ENCODE results near the gene CARD16. TPM values are rescaled to one million over a fixed set of nuclear protein-coding genes. Genes with fewer than 3 reads are reported as not detected.

CARD16 gene
- total RNA-seq, 1 experiment from 2014 or later, result 8.8 TPM

GRCh38 chr11:105022527-105022926, 22.6 kb downstream of the CARD16 start:
- Mint-ChIP-seq H3K36me3 (ENCODE audit: insufficient read depth, unreplicated experiment) (no peaks in the 10 kb centered on the region), H3K9me3 (ENCODE audit: low read depth, unreplicated experiment) (no peaks in the 10 kb centered on the region), H3K4me1 (ENCODE audit: low read depth, unreplicated experiment) (no peaks in the 10 kb centered on the region), H3K4me3 (ENCODE audit: low read depth, unreplicated experiment) (no peak overlapping the region), H3K27me3 (ENCODE audit: unreplicated experiment) (no peaks in the 10 kb centered on the region), H3K27ac (ENCODE audit: unreplicated experiment) (no peak overlapping the region)
- intact Hi-C loops (cut with micrococcal nuclease; ENCODE audit: unreplicated experiment), result no loop called here
- no peak for DNase-seq
- no peak for TF ChIP-seq CTCF (IDR thresholded peaks at IDR 0.05; ENCODE audit: unreplicated experiment)
- no TSS peak for BruUV-seq (replicated peaks)
- CTCF ChIA-PET, result no interaction called here

GRCh38 chr11:105007463-105007862, 37.7 kb downstream of the CARD16 start:
- Mint-ChIP-seq H3K27ac (ENCODE audit: unreplicated experiment) (no peak overlapping the region), H3K4me1 (ENCODE audit: low read depth, unreplicated experiment) (no peaks in the 10 kb centered on the region), H3K36me3 (ENCODE audit: insufficient read depth, unreplicated experiment) (no peaks in the 10 kb centered on the region), H3K27me3 (ENCODE audit: unreplicated experiment) (no peaks in the 10 kb centered on the region), H3K9me3 (ENCODE audit: low read depth, unreplicated experiment) (no peaks in the 10 kb centered on the region), H3K4me3 (ENCODE audit: low read depth, unreplicated experiment) (no peak overlapping the region)
- CTCF ChIA-PET, result interaction anchor here (0.7 kb wide), 1 partner anchor 295 kb away, joined by 3 read pairs; no protein-coding TSS in a partner anchor
- no TSS peak for BruUV-seq (replicated peaks)
- intact Hi-C loops (cut with micrococcal nuclease; ENCODE audit: unreplicated experiment), result no loop called here
- TF ChIP-seq CTCF (IDR thresholded peaks at IDR 0.05; ENCODE audit: unreplicated experiment), result no peak
- DNase-seq, result no peak

GRCh38 chr11:105005451-105005845, 39.7 kb downstream of the CARD16 start:
- Mint-ChIP-seq H3K9me3 (ENCODE audit: low read depth, unreplicated experiment) (peaks cover 4% of the 10 kb centered on the region), H3K4me1 (ENCODE audit: low read depth, unreplicated experiment) (peaks cover 9% of the 10 kb centered on the region), H3K27me3 (ENCODE audit: unreplicated experiment) (no peaks in the 10 kb centered on the region), H3K4me3 (ENCODE audit: low read depth, unreplicated experiment) (no peak overlapping the region), H3K36me3 (ENCODE audit: insufficient read depth, unreplicated experiment) (peaks cover 5% of the 10 kb centered on the region), H3K27ac (ENCODE audit: unreplicated experiment) (no peak overlapping the region)
- intact Hi-C loops (cut with micrococcal nuclease; ENCODE audit: unreplicated experiment), result no loop called here
- no peak for DNase-seq
- CTCF ChIA-PET, result no interaction called here
- BruUV-seq (replicated peaks), result no TSS peak
- no peak for TF ChIP-seq CTCF (IDR thresholded peaks at IDR 0.05; ENCODE audit: unreplicated experiment)

- H3K27me3 Mint-ChIP-seq (ENCODE audit: unreplicated experiment), result no peaks in the 10 kb centered on the region
- intact Hi-C loops (cut with micrococcal nuclease; ENCODE audit: unreplicated experiment), result no loop called here
- H3K27ac Mint-ChIP-seq (ENCODE audit: unreplicated experiment), result no peak overlapping the region
- BruUV-seq (replicated peaks), result no TSS peak
- no peak overlapping the region for H3K4me3 Mint-ChIP-seq (ENCODE audit: low read depth, unreplicated experiment)
- H3K36me3 Mint-ChIP-seq (ENCODE audit: insufficient read depth, unreplicated experiment), result peaks cover 5% of the 10 kb centered on the region
- CTCF ChIA-PET, result no interaction called here
- H3K4me1 Mint-ChIP-seq (ENCODE audit: low read depth, unreplicated experiment), result peaks cover 23% of the 10 kb centered on the region
- DNase-seq, result no peak
- no peak for TF ChIP-seq CTCF (IDR thresholded peaks at IDR 0.05; ENCODE audit: unreplicated experiment)
- H3K9me3 Mint-ChIP-seq (ENCODE audit: low read depth, unreplicated experiment), result peaks cover 4% of the 10 kb centered on the region
These were observed 41.1 kb downstream of the CARD16 start for GRCh38 chr11:105004021-105004420.
